Spleen (tissue), 11 donors: ENCODE results near the gene SMCO1. TPM values are rescaled to one million over a fixed set of nuclear protein-coding genes. Genes with fewer than 3 reads are reported as not detected.

Experiments
- DNase-seq: peaks from one replicate; pipeline ENCODE4 v3.0.0-alpha.2; 2020
- H3K27ac ChIP-seq, 8 donors: fragments of 200-600 bp; sonication (generic) in 7 of 8; 1 replicate in 4 of 8; 2 replicates in 4 of 8; pipeline versions ENCODE4 v1.5.0 to v1.8.0; 2016 to 2021; ENCODE audit warnings: inconsistent platforms in 4 of 8, mild to moderate bottlenecking in 4 of 8, moderate library complexity in 1 of 8
- H3K27me3 ChIP-seq, 7 donors: fragments of 200-600 bp; sonication (generic) in 6 of 7; replicated peaks in 1 of 7; 1 replicate in 4 of 7; 2 replicates in 3 of 7; pipeline versions ENCODE4 v1.5.0 to v1.8.0; 2016 to 2021; ENCODE audit warnings: inconsistent platforms in 3 of 7, mild to moderate bottlenecking in 1 of 7
- H3K36me3 ChIP-seq, 6 donors: fragments of 200-600 bp; sonication (generic) in 5 of 6; 1 replicate in 4 of 6; 2 replicates in 2 of 6; pipeline versions ENCODE4 v1.5.0 to v1.8.0; 2016 to 2021; ENCODE audit warnings: inconsistent platforms in 2 of 6
- H3K4me1 ChIP-seq, 6 donors: fragments of 200-600 bp; sonication (generic) in 5 of 6; 1 replicate in 3 of 6; 2 replicates in 3 of 6; pipeline versions ENCODE4 v1.5.0 to v1.8.0; 2016 to 2021; ENCODE audit warnings: inconsistent platforms in 3 of 6
- H3K4me3 ChIP-seq, 8 donors: fragments of 200-600 bp; sonication (generic) in 7 of 8; 1 replicate in 4 of 8; 2 replicates in 4 of 8; pipeline versions ENCODE4 v1.5.0 to v1.8.0; 2016 to 2021; ENCODE audit warnings: inconsistent platforms in 4 of 8, mild to moderate bottlenecking in 4 of 8, moderate library complexity in 2 of 8
- H3K9me3 ChIP-seq, 8 donors: fragments of 200-600 bp; sonication (generic) in 7 of 8; 1 replicate in 4 of 8; 2 replicates in 4 of 8; pipeline versions ENCODE4 v1.5.0 to v1.8.0; 2016 to 2021; ENCODE audit warnings: inconsistent platforms in 4 of 8
- CTCF ChIP-seq, 11 experiments: fragments of 200-600 bp in 7 of 11; fragments of 450-650 bp in 4 of 11; sonication (generic) in 4 of 11; IDR thresholded peaks in 8 of 11; conservative IDR thresholded peaks in 3 of 11; 1 replicate in 7 of 11; 2 replicates in 4 of 11; pipeline versions ENCODE4 v1.4.0 to v1.8.0; 2016 to 2021; ENCODE audit warnings: antibody characterized with exemption in 11 of 11, inconsistent platforms in 4 of 11, mild to moderate bottlenecking in 1 of 11
- POLR2A ChIP-seq, 3 donors: fragments of 450-650 bp; IDR thresholded peaks; one replicate each; pipeline ENCODE4 v1.5.1; 2017; ENCODE audit warnings: antibody characterized with exemption in 3 of 3, mild to moderate bottlenecking in 1 of 3
- POLR2AphosphoS5 ChIP-seq, 3 donors: sonication (generic); formaldehyde crosslinking; IDR thresholded peaks; one replicate each; pipeline ENCODE4 v1.5.1; 2017; ENCODE audit warnings: antibody characterized with exemption in 3 of 3
- WGBS, 5 donors: extraction: QIAGEN DNeasy Blood & Tissue Kit in 3 of 5; methylation state at CpG; one replicate each; pipeline versions ENCODE4 v1.1.5 to v1.1.7; 2013 to 2018; 5-methylcytosine and 5-hydroxymethylcytosine counted together
- intact Hi-C: fragments of 100-400 bp; cut with DNase I; formaldehyde crosslinking; loops from one replicate; pipeline ENCODE4 v1.15.0; 2023; ENCODE audit warnings: low total_unique reads
- polyA plus RNA-seq, 3 donors: library from polyadenylated mRNA; stranded (reverse); fragments of 200-250 nt; gene quantifications; one replicate each; pipeline ENCODE4 v1.2.1, GENCODE V29; 2013
- total RNA-seq, 7 donors: library from RNA; depleted of rRNA in 3 of 7; stranded (reverse); fragments of >200 nt in 3 of 7; fragmentation: NEBNext Ultra II Directional in 4 of 7; extraction: Animal tissue kit (Norgen Biotek cat#: 25700) in 4 of 7; gene quantifications; one replicate each; pipeline versions ENCODE4 v1.1.0 to v1.2.1, GENCODE V29; 2016 to 2021
- donor health status: healthy with polysubstance abuse.
- donor health status: DM: no; HTN: no; CAD: no; lungs with moderate emphysema.
- donor health status: DM: no; HTN: no; CAD: no.
- donor health status: Bipolar disorder and iron deficiency.
- donor health status: healthy.
- donor health status: DM: no; HTN: no; CAD: no.
- donor health status: DM: yes; HTN: yes; CAD: no.

Gene SMCO1
- total and polyA plus RNA-seq, 10 donors, result not detected

GRCh38 chr3:196501316-196502044, 13.7 kb downstream of the SMCO1 start:
- intact Hi-C loops, result no loop called here
- TF ChIP-seq POLR2A (IDR thresholded peaks at IDR 0.05) (no peak), POLR2AphosphoS5 (IDR thresholded peaks at IDR 0.05) (no peak), CTCF (IDR thresholded peaks at IDR 0.05 in 8 of 11, conservative IDR thresholded peaks at IDR 0.05 in 3 of 11) (no peak)
- H3K36me3 ChIP-seq, result peaks cover 0 to 26% (median 0%) of the 10 kb centered on the region in 6 donors
- 6 to 11% (median 10%) methylated on average over 14 of the region's 14 CpGs for WGBS, 5 donors
- DNase-seq, result no peak
- peaks cover 10 to 85% (median 39%) of the 10 kb centered on the region in 6 donors for H3K4me1 ChIP-seq
- no peaks in the 10 kb centered on the region for H3K27me3 ChIP-seq
- peak overlapping the region in 5 of 8 donors; percentile 27 to 99 (median 94) for H3K27ac ChIP-seq
- H3K9me3 ChIP-seq, result peaks cover 0 to 8% (median 4%) of the 10 kb centered on the region in 8 donors
- H3K4me3 ChIP-seq, result peak overlapping the region; percentile 69 to 96 (median 90)

- 64 to 80% (median 73%) methylated on average over 11 of the region's 11 CpGs for WGBS, 5 donors
- Histone ChIP-seq H3K4me1 (peaks cover 10 to 79% (median 41%) of the 10 kb centered on the region in 6 donors), H3K27me3 (no peaks in the 10 kb centered on the region), H3K36me3 (peaks cover 0 to 40% (median 1%) of the 10 kb centered on the region in 6 donors), H3K27ac (peak overlapping the region in 3 of 8 donors; percentile 94 to 99 (median 99)), H3K4me3 (peak overlapping the region in 6 of 8 donors; percentile 69 to 96 (median 92)), H3K9me3 (no peaks in the 10 kb centered on the region)
- TF ChIP-seq POLR2AphosphoS5 (IDR thresholded peaks at IDR 0.05) (no peak), POLR2A (IDR thresholded peaks at IDR 0.05) (no peak), CTCF (IDR thresholded peaks at IDR 0.05 in 8 of 11, conservative IDR thresholded peaks at IDR 0.05 in 3 of 11) (no peak)
- intact Hi-C loops, result no loop called here
- DNase-seq, result no peak
Measured at GRCh38 chr3:196499807-196500524, 15.2 kb downstream of the SMCO1 start.

GRCh38 chr3:196499061-196499460, 16.1 kb downstream of the SMCO1 start:
- Histone ChIP-seq H3K36me3 (peaks cover 0 to 47% (median 1%) of the 10 kb centered on the region in 6 donors), H3K4me1 (peaks cover 10 to 73% (median 37%) of the 10 kb centered on the region in 6 donors), H3K4me3 (no peak overlapping the region), H3K27me3 (no peaks in the 10 kb centered on the region), H3K9me3 (no peaks in the 10 kb centered on the region), H3K27ac (no peak overlapping the region)
- WGBS, 5 donors, result 88 to 94% (median 90%) methylated on average over 5 of the region's 5 CpGs
- TF ChIP-seq POLR2A (IDR thresholded peaks at IDR 0.05), result no peak
- no peak for TF ChIP-seq CTCF (IDR thresholded peaks at IDR 0.05 in 8 of 11, conservative IDR thresholded peaks at IDR 0.05 in 3 of 11)
- no peak for TF ChIP-seq POLR2AphosphoS5 (IDR thresholded peaks at IDR 0.05)
- DNase-seq, result no peak
- intact Hi-C loops, result no loop called here

- WGBS, 5 donors, result 92 to 97% (median 95%) methylated on average over 8 of the region's 8 CpGs
- DNase-seq, result no peak
- H3K9me3 ChIP-seq, result no peaks in the 10 kb centered on the region
- peaks cover 10 to 73% (median 33%) of the 10 kb centered on the region in 6 donors for H3K4me1 ChIP-seq
- H3K36me3 ChIP-seq, result peaks cover 0 to 47% (median 1%) of the 10 kb centered on the region in 6 donors
- no peak for TF ChIP-seq POLR2A (IDR thresholded peaks at IDR 0.05)
- TF ChIP-seq POLR2AphosphoS5 (IDR thresholded peaks at IDR 0.05), result no peak
- TF ChIP-seq CTCF (IDR thresholded peaks at IDR 0.05 in 8 of 11, conservative IDR thresholded peaks at IDR 0.05 in 3 of 11), result no peak
- intact Hi-C loops, result no loop called here
- H3K4me3 ChIP-seq, result no peak overlapping the region
- H3K27me3 ChIP-seq, result no peaks in the 10 kb centered on the region
- H3K27ac ChIP-seq, result no peak overlapping the region
Measured at GRCh38 chr3:196498297-196498696, 16.8 kb downstream of the SMCO1 start.
